NCI-H187 (cell line): Measurements from ENCODE around the gene SNX8.
A peak's percentile ranks its signal among the peaks of the same experiment; 100 is the strongest.

Experiments
- DNase-seq, 2 experiments: peaks; one replicate each; lab custom pipeline; 2025; lab: John Stamatoyannopoulos, UW

The SNX8 gene

GRCh38 chr7:2244404-2244995 lies 69.7 kb downstream of the SNX8 start:
- DNase-seq: no peak

GRCh38 chr7:2243458-2243857 lies 70.8 kb downstream of the SNX8 start:
- no peak for DNase-seq

DNA sequence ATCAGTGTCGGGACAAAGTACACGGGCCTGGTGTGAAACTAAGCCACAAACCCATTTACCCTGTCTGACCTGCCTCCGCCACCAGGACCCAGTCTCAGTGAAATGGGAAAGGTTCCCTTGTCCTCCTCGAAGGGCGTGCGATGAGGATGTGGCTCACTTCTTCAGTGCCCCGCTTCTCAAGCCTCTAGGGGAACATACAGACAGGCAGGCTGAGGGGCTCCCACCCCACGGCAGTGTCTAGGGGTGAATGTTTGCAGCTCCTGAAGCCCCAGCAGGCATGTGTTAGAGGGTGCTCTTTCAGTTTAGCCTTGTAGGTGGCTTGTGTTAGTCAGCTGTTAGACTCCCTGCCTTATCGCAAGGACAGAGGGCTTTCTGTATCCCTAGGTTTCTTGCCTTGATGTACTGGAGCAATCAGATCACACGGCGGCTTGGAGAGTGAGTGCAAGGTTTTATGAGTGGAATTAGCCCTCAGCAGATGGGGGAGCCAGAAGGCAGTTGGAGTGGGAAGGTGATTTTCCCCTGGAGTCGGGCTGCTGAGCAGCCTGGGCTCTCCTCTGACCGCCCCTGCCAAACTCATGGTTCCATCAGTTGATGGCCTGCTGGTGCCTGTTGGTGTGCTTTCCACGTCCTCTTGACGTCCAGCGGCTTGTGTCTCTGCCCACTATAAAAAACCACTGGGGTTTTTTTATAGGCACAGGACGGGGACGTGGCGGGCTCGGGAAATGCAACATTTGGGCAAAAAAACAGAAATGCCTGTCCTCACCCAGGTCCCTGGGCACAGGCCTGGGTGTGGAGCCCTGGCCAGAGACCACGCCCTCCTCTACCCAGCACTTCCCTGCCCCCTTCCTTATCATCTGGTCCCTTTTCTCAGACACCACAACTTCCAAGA lies 71.5 kb downstream of the SNX8 start:
- DNase-seq: no peak

DNA sequence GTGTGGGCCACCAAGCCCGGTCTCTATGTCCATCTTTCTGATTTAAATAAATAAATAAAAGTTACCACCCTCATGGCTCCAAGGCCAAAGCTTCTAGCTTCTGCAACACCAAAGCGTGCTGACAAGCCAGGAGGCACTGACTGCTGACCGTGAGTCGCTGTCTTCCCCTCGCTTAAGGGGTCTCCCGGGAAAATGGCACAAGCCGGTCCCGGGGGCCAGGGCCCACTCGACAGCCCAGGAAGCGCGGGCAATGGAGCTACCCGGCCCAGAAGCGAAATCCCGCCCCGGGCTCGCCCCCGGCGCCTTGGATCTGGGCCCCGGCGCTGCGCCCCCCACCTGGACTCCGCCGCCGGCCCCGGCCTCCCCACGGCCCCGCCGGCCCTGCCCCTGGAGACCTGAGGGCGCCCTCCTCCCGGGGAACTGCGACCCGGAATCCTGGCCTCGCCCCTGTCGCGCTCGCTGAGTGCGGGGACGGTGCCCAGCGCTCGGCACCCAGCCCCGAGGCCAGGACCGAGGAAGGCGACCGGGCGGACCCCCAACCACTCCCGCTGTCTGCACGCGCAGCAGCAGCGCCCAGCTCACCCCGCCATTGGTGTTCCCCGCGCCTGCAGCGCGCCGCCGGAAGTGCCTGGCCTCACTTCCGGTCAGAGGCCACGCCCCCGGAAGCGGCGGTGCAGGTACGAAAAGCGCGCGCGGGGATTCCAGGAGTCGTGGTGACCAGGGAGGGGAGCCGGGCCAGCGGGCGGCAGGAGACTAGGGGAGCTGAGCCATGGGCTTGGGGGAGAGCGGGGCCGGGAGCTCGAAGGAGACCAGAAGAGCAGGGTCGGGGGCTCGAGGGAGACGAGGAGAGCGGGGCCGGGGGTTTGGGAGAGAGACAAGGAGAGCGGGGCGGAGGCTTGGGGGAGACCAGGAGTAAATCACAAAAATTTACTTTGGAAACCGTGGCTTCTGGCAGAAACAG lies 72.4 kb downstream of the SNX8 start, which contains the start of the genes MRM2 and NUDT1:
Gene MRM2, minus strand, starts transcription at position 626 of the 961 bp plus-strand sequence. Its CDS starts 36 bp downstream, at position 590.
Gene NUDT1, plus strand, starts transcription at position 647 of the 961 bp plus-strand sequence. CDS start 2,349 bp downstream, outside the sequence.
- DNase-seq: peak; percentile 58 to 76

- no peak for DNase-seq
Measured at GRCh38 chr7:2239242-2239641, 75.0 kb downstream of the SNX8 start.

GRCh38 chr7:2237109-2237602 lies 77.1 kb downstream of the SNX8 start:
- peak; percentile 42 to 51 for DNase-seq

- no peak for DNase-seq
Measured at GRCh38 chr7:2233926-2234325, 80.3 kb downstream of the SNX8 start.

GRCh38 chr7:2232766-2233520 lies 81.3 kb downstream of the SNX8 start, which contains the start of gene MAD1L1:
Gene MAD1L1, minus strand, starts transcription at chr7:2232945. Its CDS starts 2,812 bp downstream, at chr7:2230133.
- peak; percentile 71 to 73 for DNase-seq

- no peak for DNase-seq
Measured at GRCh38 chr7:2231992-2232765, 82.1 kb downstream of the SNX8 start.

DNA sequence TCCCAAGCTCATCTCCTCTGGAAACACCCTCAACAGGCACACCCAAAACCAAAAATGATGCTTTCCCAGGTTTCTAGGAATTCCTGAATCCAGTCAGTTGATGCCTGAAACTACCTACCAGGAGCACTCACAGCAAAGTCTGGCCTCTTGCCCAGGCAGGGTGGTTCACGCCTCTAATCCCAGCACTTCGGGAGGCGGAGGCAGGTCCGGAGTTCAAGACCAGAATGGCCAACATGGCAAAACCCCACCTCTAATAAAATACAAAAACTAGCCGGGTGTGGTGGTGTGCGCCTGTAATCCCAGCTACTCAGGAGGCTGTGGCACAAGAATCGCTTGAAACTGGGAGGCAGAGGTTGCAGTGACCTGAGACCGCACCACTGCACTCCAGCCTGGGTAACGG lies 83.4 kb downstream of the SNX8 start:
- no peak for DNase-seq

DNA sequence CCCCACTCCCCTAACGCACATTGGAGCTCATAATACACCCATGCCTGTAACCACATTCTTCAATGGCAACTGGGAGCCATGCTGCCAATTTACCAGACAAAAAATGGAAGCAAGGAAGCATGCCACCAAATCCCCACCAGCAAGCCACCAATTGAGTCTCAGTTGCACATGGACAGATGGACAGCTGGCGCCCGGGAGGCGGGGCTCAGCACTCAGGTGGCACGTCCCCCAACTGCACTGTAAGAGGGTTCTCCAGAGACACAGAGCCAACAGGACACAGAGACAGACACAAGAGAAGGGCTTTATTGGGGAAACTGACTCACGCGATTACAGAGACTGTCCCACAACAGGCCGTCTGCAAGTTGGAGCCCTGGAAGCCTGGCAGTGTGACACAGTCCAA lies 84.0 kb downstream of the SNX8 start:
- DNase-seq: no peak

DNA sequence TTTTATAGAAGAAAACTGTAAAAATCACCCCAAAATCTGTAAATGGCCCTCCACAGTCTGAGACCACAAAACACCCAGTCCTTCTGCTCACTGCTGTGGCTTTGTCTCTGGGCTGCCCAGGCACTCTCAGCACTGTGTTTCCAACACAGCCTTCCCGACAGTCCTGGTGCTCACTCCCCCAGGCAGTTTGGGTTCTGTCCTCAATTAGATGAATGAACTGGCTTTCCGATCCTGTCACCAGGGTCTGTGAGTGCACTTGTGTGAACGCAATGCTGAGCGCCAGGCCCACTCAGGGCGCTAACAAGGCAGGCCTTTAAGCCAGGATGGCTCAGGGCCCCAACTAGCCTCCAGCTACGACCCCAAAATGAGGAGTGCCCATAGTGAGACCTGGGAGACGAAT lies 84.8 kb downstream of the SNX8 start:
- DNase-seq: no peak

DNA sequence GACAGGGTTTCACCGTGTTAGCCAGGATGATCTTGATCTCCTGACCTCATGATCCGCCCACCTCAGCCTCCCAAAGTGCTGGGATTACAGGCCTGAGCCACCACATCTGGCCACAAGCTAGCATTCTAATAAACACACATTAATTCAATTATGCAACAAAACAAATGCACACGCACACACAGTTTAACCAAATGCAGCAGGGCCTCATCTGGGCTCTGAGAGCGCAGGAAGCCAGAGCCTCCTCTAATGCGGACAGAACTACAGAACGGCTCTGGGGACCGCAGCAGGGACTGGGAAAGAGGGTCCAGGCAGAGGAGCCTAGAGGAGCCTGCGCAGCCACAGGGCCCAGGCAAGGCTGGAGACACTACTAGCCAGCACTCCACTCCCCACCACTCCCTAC lies 85.3 kb downstream of the SNX8 start:
- DNase-seq: no peak

DNA sequence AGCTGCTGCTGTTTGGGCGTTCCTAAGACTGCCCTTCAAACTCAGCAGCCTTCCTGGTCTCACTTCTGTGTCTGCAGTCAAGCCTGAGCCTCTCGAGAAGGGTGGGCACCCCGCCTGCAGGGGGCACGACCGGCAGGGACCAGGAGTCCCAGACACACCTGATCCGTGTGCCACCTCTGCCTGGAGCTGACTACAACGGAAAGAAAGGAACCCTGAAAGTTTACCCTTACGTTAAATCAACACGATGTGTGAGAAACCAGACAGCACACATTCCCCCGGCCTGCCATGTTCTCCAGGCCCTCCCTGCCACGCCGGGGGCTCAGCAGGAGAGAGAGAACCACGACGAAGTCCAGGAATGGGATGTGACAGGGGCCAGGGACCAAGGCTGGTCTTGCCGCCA lies 86.5 kb downstream of the SNX8 start:
- no peak for DNase-seq

DNA sequence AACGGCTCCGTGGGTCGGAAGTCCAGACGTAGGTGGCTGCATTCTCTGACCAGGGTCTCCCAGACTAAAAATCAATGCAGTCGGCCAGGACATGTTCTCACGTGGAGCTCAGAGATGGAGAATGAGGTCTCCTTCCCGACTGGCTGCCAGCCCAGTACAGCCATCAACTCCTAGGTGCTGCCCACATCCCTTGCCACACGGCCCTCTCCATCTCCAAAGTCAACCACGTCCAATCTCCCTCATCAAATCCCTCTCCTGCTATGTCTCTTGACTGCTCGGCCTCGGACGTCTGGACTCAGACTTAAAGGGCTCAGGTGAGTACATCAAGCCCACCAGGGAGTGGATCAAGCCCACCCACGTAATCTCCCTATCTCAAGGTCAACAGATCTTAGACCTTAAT lies 88.4 kb downstream of the SNX8 start:
- DNase-seq: no peak

- no peak for DNase-seq
Measured at GRCh38 chr7:2225336-2225735, 88.9 kb downstream of the SNX8 start.

GRCh38 chr7:2224934-2225333 lies 89.3 kb downstream of the SNX8 start:
- no peak for DNase-seq

DNA sequence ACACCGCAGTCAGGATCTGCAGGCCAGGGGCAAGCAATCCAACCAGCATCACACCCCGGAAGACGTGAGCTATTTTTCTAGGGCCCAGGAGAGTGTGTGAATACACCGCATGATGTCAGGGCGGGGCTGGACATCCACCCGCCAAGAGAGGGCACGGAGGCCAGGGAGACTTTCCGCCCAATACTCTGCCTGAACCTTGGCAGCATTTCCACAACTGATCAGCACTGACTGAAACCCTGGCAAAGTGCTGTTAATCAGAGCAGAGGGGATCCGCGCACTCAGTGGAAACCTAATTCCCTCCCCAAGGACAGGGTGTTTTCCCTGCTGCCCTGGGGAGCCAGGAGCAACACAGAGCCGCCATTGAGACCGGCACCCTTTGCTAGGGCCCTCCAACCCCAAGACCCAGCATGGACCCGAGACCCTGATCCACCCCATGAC lies 89.7 kb downstream of the SNX8 start:
- no peak for DNase-seq

DNA sequence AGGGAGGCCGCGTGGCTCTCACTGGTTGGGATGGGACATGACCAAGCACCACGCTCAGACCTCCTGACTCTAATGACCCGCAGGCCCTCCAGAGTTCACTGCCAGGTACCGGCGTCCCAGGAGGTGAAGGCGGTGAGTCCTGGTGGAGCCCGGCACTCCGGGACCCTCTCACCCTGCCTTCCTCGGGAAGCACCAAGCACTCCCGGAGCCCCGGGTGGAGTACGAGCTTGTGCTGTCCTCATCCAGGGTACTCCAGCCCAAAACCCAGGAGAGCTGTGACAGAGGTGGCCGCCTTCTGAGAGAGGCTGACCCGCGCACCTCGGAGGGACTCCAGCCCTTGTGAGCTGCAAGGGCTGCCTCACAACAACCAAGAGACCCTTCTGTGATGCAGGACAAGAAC lies 90.9 kb downstream of the SNX8 start:
- no peak for DNase-seq

DNA sequence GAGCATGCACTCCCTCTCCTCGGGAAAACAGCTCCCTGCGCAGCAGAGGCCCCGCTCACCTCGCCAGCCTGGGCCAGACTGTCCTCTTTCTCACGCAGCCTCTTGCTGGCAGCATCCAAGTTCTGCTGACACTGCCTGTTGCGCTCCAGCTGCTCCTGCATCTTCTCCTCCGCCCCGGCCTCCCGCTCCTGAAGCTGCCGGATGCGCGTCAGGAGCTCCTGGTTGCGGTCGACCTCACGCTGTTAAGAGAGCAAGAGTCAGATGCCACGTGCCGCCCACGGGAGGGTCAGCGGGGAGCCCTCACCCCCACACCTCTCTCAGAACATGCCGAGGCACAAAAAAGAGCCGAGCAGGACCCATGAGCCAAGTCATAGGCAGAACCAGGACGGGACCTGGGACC lies 91.7 kb downstream of the SNX8 start:
- no peak for DNase-seq
